Activated CD4-positive, CD25-positive, alpha-beta regulatory T cell (primary cell): Measurements from ENCODE around the gene CHAF1A.

Experiments
- DNase-seq, 4 experiments: peaks; one replicate each; lab custom pipeline; 2025; lab: John Stamatoyannopoulos, UW

The CHAF1A gene

GRCh38 chr19:4409123-4409933 is 6.9 kb downstream of the CHAF1A start:
- DNase-seq, result no peak

GRCh38 chr19:4413588-4413987 is 11.1 kb downstream of the CHAF1A start:
- DNase-seq, result no peak

GRCh38 chr19:4414144-4414799 is 11.8 kb downstream of the CHAF1A start:
- no peak for DNase-seq

- DNase-seq, result no peak
These were observed 12.4 kb downstream of the CHAF1A start for GRCh38 chr19:4414800-4415321.

GRCh38 chr19:4415352-4415751 is 12.9 kb downstream of the CHAF1A start:
- no peak for DNase-seq

GRCh38 chr19:4416268-4416667 is 13.8 kb downstream of the CHAF1A start:
- DNase-seq, result no peak

- no peak for DNase-seq
These were observed 21.1 kb downstream of the CHAF1A start for GRCh38 chr19:4423416-4424126.

- DNase-seq, result no peak
These were observed 23.1 kb downstream of the CHAF1A start for GRCh38 chr19:4425537-4425936.

- DNase-seq, result no peak
These were observed 26.0 kb downstream of the CHAF1A start for GRCh38 chr19:4428326-4428975.

- no peak for DNase-seq
These were observed 26.8 kb downstream of the CHAF1A start for GRCh38 chr19:4429256-4429655.

- no peak for DNase-seq
These were observed 27.3 kb downstream of the CHAF1A start for GRCh38 chr19:4429771-4430171.

GRCh38 chr19:4430760-4431159 is 28.3 kb downstream of the CHAF1A start:
- no peak for DNase-seq

GRCh38 chr19:4431296-4431695 is 28.9 kb downstream of the CHAF1A start:
- no peak for DNase-seq

- no peak for DNase-seq
These were observed 29.6 kb downstream of the CHAF1A start for GRCh38 chr19:4431808-4432674.

GRCh38 chr19:4432918-4433506 is 30.6 kb downstream of the CHAF1A start:
- no peak for DNase-seq

- DNase-seq, result no peak
These were observed 32.0 kb downstream of the CHAF1A start for GRCh38 chr19:4434391-4434790.

GRCh38 chr19:4436231-4436630 is 33.8 kb downstream of the CHAF1A start:
- no peak for DNase-seq

- DNase-seq, result no peak
These were observed 34.7 kb downstream of the CHAF1A start for GRCh38 chr19:4437103-4437502.

GRCh38 chr19:4439243-4439642 is 36.8 kb downstream of the CHAF1A start:
- DNase-seq, result no peak

- no peak for DNase-seq
These were observed 39.8 kb downstream of the CHAF1A start for GRCh38 chr19:4441994-4442818.
